ENCODE data around the gene KCNQ4. TPM values are rescaled to one million over a fixed set of nuclear protein-coding genes. Genes with fewer than 3 reads are reported as not detected.

Gene KCNQ4
- total and polyA plus RNA-seq, 8 donors = 0.92 to 1.7 (median 1.4) TPM

GRCh38 chr1:40870135-40870728 is 86.6 kb downstream of the KCNQ4 start:
- Histone ChIP-seq H3K9me3 (peaks cover 0 to 7% of the 10 kb centered on the region in 2 donors), H3K4me1 (peaks cover 0 to 4% of the 10 kb centered on the region in 2 donors), H3K36me3 (no peaks in the 10 kb centered on the region), H3K27me3 (no peaks in the 10 kb centered on the region), H3K27ac (no peak overlapping the region), H3K4me3 (no peak overlapping the region)
- ATAC-seq = no peak
- TF ChIP-seq CTCF (IDR thresholded peaks at IDR 0.05) = no peak
- intact Hi-C loops (cut with DNase I) = no loop called here
- DNase-seq = no peak

GRCh38 chr1:40872276-40872675 is 88.7 kb downstream of the KCNQ4 start:
- ATAC-seq (no peak), DNase-seq (no peak)
- intact Hi-C loops (cut with DNase I) = no loop called here
- Histone ChIP-seq H3K27ac (no peak overlapping the region), H3K4me1 (peaks cover 0 to 17% of the 10 kb centered on the region in 2 donors), H3K27me3 (no peaks in the 10 kb centered on the region), H3K4me3 (no peak overlapping the region), H3K9me3 (peaks cover 0 to 14% of the 10 kb centered on the region in 2 donors), H3K36me3 (no peaks in the 10 kb centered on the region)
- no peak for TF ChIP-seq CTCF (IDR thresholded peaks at IDR 0.05)

- DNase-seq (no peak), ATAC-seq (no peak)
- no peak for TF ChIP-seq CTCF (IDR thresholded peaks at IDR 0.05)
- intact Hi-C loops (cut with DNase I) = no loop called here
- no peaks in the 10 kb centered on the region for H3K27me3 ChIP-seq
- H3K27ac ChIP-seq = no peak overlapping the region
- peaks cover 3 to 30% of the 10 kb centered on the region in 2 donors for H3K4me1 ChIP-seq
- H3K36me3 ChIP-seq = no peaks in the 10 kb centered on the region
- H3K4me3 ChIP-seq = no peak overlapping the region
- peaks cover 0 to 14% of the 10 kb centered on the region in 2 donors for H3K9me3 ChIP-seq
Observed at GRCh38 chr1:40873863-40874472, 90.4 kb downstream of the KCNQ4 start.

- peak overlapping the region in 1 of 2 donors; percentile 25 for H3K27ac ChIP-seq
- H3K27me3 ChIP-seq = no peaks in the 10 kb centered on the region
- no peaks in the 10 kb centered on the region for H3K36me3 ChIP-seq
- ATAC-seq (no peak), DNase-seq (no peak)
- H3K4me3 ChIP-seq = no peak overlapping the region
- H3K4me1 ChIP-seq = peaks cover 3 to 30% of the 10 kb centered on the region in 2 donors
- no peak for TF ChIP-seq CTCF (IDR thresholded peaks at IDR 0.05)
- intact Hi-C loops (cut with DNase I) = no loop called here
- peaks cover 0 to 7% of the 10 kb centered on the region in 2 donors for H3K9me3 ChIP-seq
Observed at GRCh38 chr1:40876436-40876761, 92.8 kb downstream of the KCNQ4 start.

- Histone ChIP-seq H3K4me3 (no peak overlapping the region), H3K27me3 (no peaks in the 10 kb centered on the region), H3K9me3 (peaks cover 0 to 7% of the 10 kb centered on the region in 2 donors), H3K36me3 (no peaks in the 10 kb centered on the region), H3K4me1 (peaks cover 3 to 30% of the 10 kb centered on the region in 2 donors), H3K27ac (peak overlapping the region; percentile 13 to 57)
- intact Hi-C loops (cut with DNase I) = no loop called here
- no peak for TF ChIP-seq CTCF (IDR thresholded peaks at IDR 0.05)
- ATAC-seq (no peak), DNase-seq (no peak)
Observed at GRCh38 chr1:40876891-40877290, 93.3 kb downstream of the KCNQ4 start.
